CD4-positive, alpha-beta memory T cell (primary cell): ENCODE data around the gene RYR3. TPM values are rescaled to one million over a fixed set of nuclear protein-coding genes. Genes with fewer than 3 reads are reported as not detected.

Experiments used
- CTCF ChIA-PET: fragments of 350-600 bp; sonication (Branson Sonifier 250); formaldehyde crosslinking; loops from one replicate; lab custom pipeline; 2021; ENCODE audit warnings: inconsistent platforms; ENCODE audit not compliant: partially characterized antibody; lab: Charles Lee
- POLR2A ChIA-PET: fragments of 350-600 bp; sonication (Branson Sonifier 250); formaldehyde crosslinking; loops from one replicate; lab custom pipeline; 2021; ENCODE audit not compliant: partially characterized antibody; lab: Charles Lee
- DNase-seq, 5 donors: peaks; one replicate each; pipeline versions ENCODE4 v3.0.0 to v3.0.0-alpha.2; 2020 to 2022; ENCODE audit warnings: mixed read lengths in 1 of 5
- H3K27ac ChIP-seq: one replicate; pipeline ENCODE4 v1.7.0; 2013; ENCODE audit warnings: low read depth, low read length
- H3K27me3 ChIP-seq: 2 replicates; pipeline ENCODE4 v1.7.0; 2013; ENCODE audit warnings: mild to moderate bottlenecking, low read length, moderate library complexity; ENCODE audit not compliant: insufficient read depth
- H3K36me3 ChIP-seq: 2 replicates; pipeline ENCODE4 v1.7.0; 2013; ENCODE audit warnings: mild to moderate bottlenecking, low read length, moderate library complexity; ENCODE audit not compliant: insufficient read depth
- H3K4me1 ChIP-seq: 2 replicates; pipeline ENCODE4 v1.7.0; 2013; ENCODE audit warnings: mild to moderate bottlenecking, low read length, moderate library complexity; ENCODE audit not compliant: insufficient read depth
- H3K4me3 ChIP-seq, 2 donors: one replicate each; pipeline ENCODE4 v1.7.0; 2013; ENCODE audit warnings: low read length in 2 of 2, mild to moderate bottlenecking in 1 of 2
- H3K9me3 ChIP-seq, 2 donors: one replicate each; pipeline ENCODE4 v1.7.0; 2013; ENCODE audit warnings: low read length in 2 of 2, control low read depth in 1 of 2; ENCODE audit not compliant: control insufficient read depth in 1 of 2
- H3K27ac Mint-ChIP-seq, 7 donors: one replicate each; pipeline ENCODE4 v1.8.0; 2020 to 2021; ENCODE audit warnings: mixed read lengths in 7 of 7, mild to moderate bottlenecking in 6 of 7, inconsistent platforms in 3 of 7, moderate library complexity in 3 of 7
- H3K27me3 Mint-ChIP-seq, 2 donors: one replicate each; pipeline ENCODE4 v1.8.0; 2020 to 2021; ENCODE audit warnings: mixed read lengths in 2 of 2
- H3K36me3 Mint-ChIP-seq, 2 donors: one replicate each; pipeline ENCODE4 v1.8.0; 2020 to 2021; ENCODE audit warnings: mixed read lengths in 2 of 2, inconsistent platforms in 1 of 2, mild to moderate bottlenecking in 1 of 2
- H3K4me1 Mint-ChIP-seq, 4 donors: one replicate each; pipeline ENCODE4 v1.8.0; 2020 to 2021; ENCODE audit warnings: mixed read lengths in 4 of 4, mild to moderate bottlenecking in 1 of 4
- H3K4me3 Mint-ChIP-seq, 8 donors: one replicate each; pipeline ENCODE4 v1.8.0; 2020 to 2021; ENCODE audit warnings: mixed read lengths in 8 of 8, mild to moderate bottlenecking in 7 of 8, moderate library complexity in 6 of 8, inconsistent platforms in 3 of 8
- H3K9me3 Mint-ChIP-seq, 8 donors: one replicate each; pipeline ENCODE4 v1.8.0; 2020 to 2021; ENCODE audit warnings: mixed read lengths in 8 of 8, mild to moderate bottlenecking in 5 of 8, inconsistent platforms in 3 of 8, moderate library complexity in 1 of 8
- intact Hi-C: fragments of 100-400 bp; cut with micrococcal nuclease; formaldehyde crosslinking; loops from one replicate; pipeline ENCODE4 v1.15.1; 2023
- polyA plus RNA-seq, 2 donors: library from polyadenylated mRNA; unstranded; fragments of 300-500 nt; fragmentation: Illumina TruSeq; gene quantifications; one replicate each; pipeline ENCODE4 v1.2.3, GENCODE V29; 2021
- total RNA-seq, 2 experiments: library from RNA; stranded (reverse); gene quantifications; one replicate each; pipeline ENCODE4 v1.2.3, GENCODE V29; 2021

The RYR3 gene
- total and polyA plus RNA-seq, 4 experiments from 2014 or later, result 0.11 TPM; not detected in 3

- no peaks in the 10 kb centered on the region for H3K27me3 ChIP-seq
- Mint-ChIP-seq H3K27ac (no peak overlapping the region), H3K36me3 (no peaks in the 10 kb centered on the region), H3K27me3 (peaks cover 1 to 4% of the 10 kb centered on the region in 2 donors), H3K4me3 (no peak overlapping the region), H3K9me3 (peaks cover 0 to 3% (median 0%) of the 10 kb centered on the region in 8 donors), H3K4me1 (no peaks in the 10 kb centered on the region)
- intact Hi-C loops, result no loop called here
- H3K4me3 ChIP-seq, result no peak overlapping the region
- no peak overlapping the region for H3K27ac ChIP-seq
- no peaks in the 10 kb centered on the region for H3K9me3 ChIP-seq
- no peak for DNase-seq
- H3K36me3 ChIP-seq, result no peaks in the 10 kb centered on the region
- no peaks in the 10 kb centered on the region for H3K4me1 ChIP-seq
- POLR2A ChIA-PET, result no interaction called here
- CTCF ChIA-PET, result interaction anchor here (1.9 kb wide), 1 partner anchor 8 kb away, joined by 5 read pairs; no protein-coding TSS in a partner anchor
Observed at GRCh38 chr15:33629647-33630046, 318.9 kb downstream of the RYR3 start.

- no peaks in the 10 kb centered on the region for H3K36me3 Mint-ChIP-seq
- Histone ChIP-seq H3K4me3 (no peak overlapping the region), H3K36me3 (no peaks in the 10 kb centered on the region), H3K27me3 (no peaks in the 10 kb centered on the region), H3K27ac (no peak overlapping the region), H3K4me1 (no peaks in the 10 kb centered on the region), H3K9me3 (no peaks in the 10 kb centered on the region)
- intact Hi-C loops, result no loop called here
- H3K4me1 Mint-ChIP-seq, result no peaks in the 10 kb centered on the region
- peaks cover 0 to 3% (median 0%) of the 10 kb centered on the region in 8 donors for H3K9me3 Mint-ChIP-seq
- CTCF ChIA-PET, result interaction anchor here (1.4 to 2.3 kb wide), 2 partner anchors 7 to 11 kb away, joined by 3 to 5 read pairs; no protein-coding TSS in a partner anchor
- H3K4me3 Mint-ChIP-seq, result no peak overlapping the region
- H3K27me3 Mint-ChIP-seq, result peaks cover 4 to 10% of the 10 kb centered on the region in 2 donors
- no peak for DNase-seq
- no peak overlapping the region for H3K27ac Mint-ChIP-seq
- POLR2A ChIA-PET, result no interaction called here
Observed at GRCh38 chr15:33636234-33636633, 325.5 kb downstream of the RYR3 start.

- CTCF ChIA-PET, result interaction anchor here (1.4 to 2.3 kb wide), 2 partner anchors 8 to 10 kb away, joined by 3 to 5 read pairs; no protein-coding TSS in a partner anchor
- no peak for DNase-seq
- Histone ChIP-seq H3K4me3 (no peak overlapping the region), H3K4me1 (no peaks in the 10 kb centered on the region), H3K9me3 (no peaks in the 10 kb centered on the region), H3K27ac (no peak overlapping the region), H3K27me3 (no peaks in the 10 kb centered on the region), H3K36me3 (no peaks in the 10 kb centered on the region)
- Mint-ChIP-seq H3K4me1 (no peaks in the 10 kb centered on the region), H3K9me3 (peaks cover 0 to 3% (median 0%) of the 10 kb centered on the region in 8 donors), H3K4me3 (no peak overlapping the region), H3K36me3 (no peaks in the 10 kb centered on the region), H3K27me3 (peaks cover 9 to 12% of the 10 kb centered on the region in 2 donors), H3K27ac (no peak overlapping the region)
- intact Hi-C loops, result no loop called here
- POLR2A ChIA-PET, result no interaction called here
Observed at GRCh38 chr15:33636958-33637357, 326.2 kb downstream of the RYR3 start.

GRCh38 chr15:33638453-33638852, 327.7 kb downstream of the RYR3 start:
- Mint-ChIP-seq H3K27ac (no peak overlapping the region), H3K27me3 (peaks cover 11% of the 10 kb centered on the region in 2 donors), H3K36me3 (no peaks in the 10 kb centered on the region), H3K4me3 (no peak overlapping the region), H3K4me1 (no peaks in the 10 kb centered on the region), H3K9me3 (peaks cover 0 to 3% (median 0%) of the 10 kb centered on the region in 8 donors)
- POLR2A ChIA-PET, result no interaction called here
- Histone ChIP-seq H3K9me3 (no peaks in the 10 kb centered on the region), H3K27ac (no peak overlapping the region), H3K4me1 (no peaks in the 10 kb centered on the region), H3K36me3 (no peaks in the 10 kb centered on the region), H3K27me3 (no peaks in the 10 kb centered on the region), H3K4me3 (no peak overlapping the region)
- intact Hi-C loops, result no loop called here
- no peak for DNase-seq
- CTCF ChIA-PET, result interaction anchor here (2.3 kb wide), 1 partner anchor 9 kb away, joined by 5 read pairs; no protein-coding TSS in a partner anchor

- Histone ChIP-seq H3K27me3 (no peaks in the 10 kb centered on the region), H3K4me1 (no peaks in the 10 kb centered on the region), H3K4me3 (no peak overlapping the region), H3K27ac (no peak overlapping the region), H3K36me3 (no peaks in the 10 kb centered on the region), H3K9me3 (no peaks in the 10 kb centered on the region)
- POLR2A ChIA-PET, result no interaction called here
- Mint-ChIP-seq H3K9me3 (peaks cover 0 to 3% (median 0%) of the 10 kb centered on the region in 8 donors), H3K4me1 (no peaks in the 10 kb centered on the region), H3K4me3 (no peak overlapping the region), H3K27me3 (peaks cover 11% of the 10 kb centered on the region in 2 donors), H3K36me3 (no peaks in the 10 kb centered on the region), H3K27ac (no peak overlapping the region)
- CTCF ChIA-PET, result no interaction called here
- intact Hi-C loops, result no loop called here
- DNase-seq, result no peak
Observed at GRCh38 chr15:33639051-33639450, 328.3 kb downstream of the RYR3 start.

GRCh38 chr15:33639456-33639855, 328.7 kb downstream of the RYR3 start:
- intact Hi-C loops, result no loop called here
- H3K36me3 ChIP-seq, result no peaks in the 10 kb centered on the region
- peaks cover 0 to 3% (median 0%) of the 10 kb centered on the region in 8 donors for H3K9me3 Mint-ChIP-seq
- no peaks in the 10 kb centered on the region for H3K4me1 ChIP-seq
- H3K27me3 ChIP-seq, result no peaks in the 10 kb centered on the region
- no peaks in the 10 kb centered on the region for H3K36me3 Mint-ChIP-seq
- no peaks in the 10 kb centered on the region for H3K9me3 ChIP-seq
- peaks cover 11% of the 10 kb centered on the region in 2 donors for H3K27me3 Mint-ChIP-seq
- no peaks in the 10 kb centered on the region for H3K4me1 Mint-ChIP-seq
- ChIA-PET CTCF (no interaction called here), POLR2A (no interaction called here)
- no peak overlapping the region for H3K4me3 ChIP-seq
- no peak overlapping the region for H3K27ac ChIP-seq
- DNase-seq, result no peak
- H3K27ac Mint-ChIP-seq, result no peak overlapping the region
- no peak overlapping the region for H3K4me3 Mint-ChIP-seq

- intact Hi-C loops, result no loop called here
- no peak for DNase-seq
- H3K9me3 Mint-ChIP-seq, result peaks cover 0 to 3% (median 0%) of the 10 kb centered on the region in 8 donors
- peaks cover 11% of the 10 kb centered on the region in 2 donors for H3K27me3 Mint-ChIP-seq
- CTCF ChIA-PET, result no interaction called here
- POLR2A ChIA-PET, result no interaction called here
- no peaks in the 10 kb centered on the region for H3K36me3 Mint-ChIP-seq
- H3K27ac Mint-ChIP-seq, result no peak overlapping the region
- Histone ChIP-seq H3K4me3 (no peak overlapping the region), H3K27ac (no peak overlapping the region), H3K36me3 (no peaks in the 10 kb centered on the region), H3K27me3 (no peaks in the 10 kb centered on the region), H3K9me3 (no peaks in the 10 kb centered on the region), H3K4me1 (no peaks in the 10 kb centered on the region)
- H3K4me1 Mint-ChIP-seq, result no peaks in the 10 kb centered on the region
- no peak overlapping the region for H3K4me3 Mint-ChIP-seq
Observed at GRCh38 chr15:33639978-33640377, 329.2 kb downstream of the RYR3 start.
